Left ventricle myocardium inferior (tissue), 1 donor: ENCODE results near the gene ABCC3. TPM values are rescaled to one million over a fixed set of nuclear protein-coding genes. Genes with fewer than 3 reads are reported as not detected.

Experiments used
- DNase-seq: peaks from one replicate; pipeline ENCODE4 v3.0.0-alpha.2; 2020
- H3K27ac ChIP-seq: fragments of 200-600 bp; replicated peaks from 2 replicates; pipeline ENCODE4 v1.8.0; 2021
- H3K27me3 ChIP-seq: fragments of 200-600 bp; 2 replicates; pipeline ENCODE4 v1.8.0; 2021; ENCODE audit warnings: low read depth
- H3K36me3 ChIP-seq: fragments of 200-600 bp; 2 replicates; pipeline ENCODE4 v1.8.0; 2021
- H3K4me1 ChIP-seq: fragments of 200-600 bp; 2 replicates; pipeline ENCODE4 v1.8.0; 2021
- H3K4me3 ChIP-seq: fragments of 200-600 bp; 2 replicates; pipeline ENCODE4 v1.8.0; 2021; ENCODE audit warnings: mild to moderate bottlenecking, moderate library complexity
- H3K9me3 ChIP-seq: fragments of 200-600 bp; replicated peaks from 2 replicates; pipeline ENCODE4 v1.8.0; 2021
- CTCF ChIP-seq: fragments of 200-600 bp; IDR thresholded peaks from 2 replicates; pipeline ENCODE4 v1.8.0; 2021; ENCODE audit warnings: antibody characterized with exemption, mild to moderate bottlenecking, borderline replicate concordance
- intact Hi-C: fragments of 100-400 bp; cut with micrococcal nuclease; formaldehyde crosslinking; loops from one replicate; pipeline ENCODE4 v1.11.0; 2022
- total RNA-seq: library from RNA; stranded (reverse); fragmentation: NEBNext Ultra II Directional; extraction: Animal tissue kit (Norgen Biotek cat#: 25700); gene quantifications from one replicate; pipeline ENCODE4 v1.2.1, GENCODE V29; 2021
- donor health status: DM: no; HTN: yes; CAD: no; lungs with severe emphysema.

The ABCC3 gene
- total RNA-seq, 1 donor from 2014 or later = 0.88 TPM

- intact Hi-C loops = loop anchor here (10.0 kb wide), 1 partner anchor 137 kb away; no protein-coding TSS in a partner anchor
- no peak overlapping the region for H3K27ac ChIP-seq
- no peaks in the 10 kb centered on the region for H3K27me3 ChIP-seq
- TF ChIP-seq CTCF = no peak
- H3K9me3 ChIP-seq = no peaks in the 10 kb centered on the region
- H3K4me3 ChIP-seq = no peak overlapping the region
- H3K4me1 ChIP-seq = peaks cover 46% of the 10 kb centered on the region
- peaks cover 46% of the 10 kb centered on the region for H3K36me3 ChIP-seq
- DNase-seq = no peak
Measured at GRCh38 chr17:50691550-50692447, 57.1 kb downstream of the ABCC3 start.

GRCh38 chr17:50692448-50693035 lies 57.9 kb downstream of the ABCC3 start:
- H3K4me1 ChIP-seq = peaks cover 47% of the 10 kb centered on the region
- H3K27ac ChIP-seq = no peak overlapping the region
- no peak overlapping the region for H3K4me3 ChIP-seq
- DNase-seq = no peak
- TF ChIP-seq CTCF = no peak
- no peaks in the 10 kb centered on the region for H3K27me3 ChIP-seq
- no peaks in the 10 kb centered on the region for H3K9me3 ChIP-seq
- intact Hi-C loops = loop anchor here (10.0 kb wide), 1 partner anchor 138 kb away; no protein-coding TSS in a partner anchor
- peaks cover 53% of the 10 kb centered on the region for H3K36me3 ChIP-seq

- intact Hi-C loops = loop anchor here (10.0 kb wide), 1 partner anchor 138 kb away; no protein-coding TSS in a partner anchor
- H3K9me3 ChIP-seq = no peaks in the 10 kb centered on the region
- H3K27me3 ChIP-seq = no peaks in the 10 kb centered on the region
- H3K4me3 ChIP-seq = no peak overlapping the region
- peaks cover 49% of the 10 kb centered on the region for H3K4me1 ChIP-seq
- H3K27ac ChIP-seq = no peak overlapping the region
- no peak for TF ChIP-seq CTCF
- peaks cover 59% of the 10 kb centered on the region for H3K36me3 ChIP-seq
- no peak for DNase-seq
Measured at GRCh38 chr17:50693036-50693682, 58.5 kb downstream of the ABCC3 start.

GRCh38 chr17:50696365-50696879 lies 61.7 kb downstream of the ABCC3 start:
- H3K4me3 ChIP-seq = no peak overlapping the region
- intact Hi-C loops = loop anchor here (10.0 kb wide), 1 partner anchor 142 kb away; no protein-coding TSS in a partner anchor
- no peak for TF ChIP-seq CTCF
- no peaks in the 10 kb centered on the region for H3K9me3 ChIP-seq
- H3K36me3 ChIP-seq = peaks cover 84% of the 10 kb centered on the region
- no peak for DNase-seq
- peak overlapping the region; percentile 2 for H3K27ac ChIP-seq
- H3K27me3 ChIP-seq = no peaks in the 10 kb centered on the region
- H3K4me1 ChIP-seq = peaks cover 47% of the 10 kb centered on the region

- H3K36me3 ChIP-seq = peaks cover 84% of the 10 kb centered on the region
- no peak for DNase-seq
- H3K4me1 ChIP-seq = peaks cover 47% of the 10 kb centered on the region
- TF ChIP-seq CTCF = no peak
- H3K4me3 ChIP-seq = no peak overlapping the region
- H3K9me3 ChIP-seq = no peaks in the 10 kb centered on the region
- no peak overlapping the region for H3K27ac ChIP-seq
- intact Hi-C loops = loop anchor here (10.0 kb wide), 1 partner anchor 142 kb away; no protein-coding TSS in a partner anchor
- no peaks in the 10 kb centered on the region for H3K27me3 ChIP-seq
Measured at GRCh38 chr17:50697062-50697461, 62.4 kb downstream of the ABCC3 start.
